Renal pelvis (tissue), 4 donors: ENCODE results near the gene BARX1. TPM values are rescaled to one million over a fixed set of nuclear protein-coding genes. Genes with fewer than 3 reads are reported as not detected.
"Not testable (repeated sequence)": the region's sequence is repeated elsewhere in the genome, so short reads cannot be mapped to it uniquely, and the experiment has no call there.

Experiments used
- DNase-seq: peaks from one replicate; pipeline ENCODE4 v3.0.0-alpha.2; 2013
- polyA plus RNA-seq, 3 donors: library from polyadenylated mRNA; unstranded; fragments of 120-200 nt; gene quantifications; one replicate each; pipeline ENCODE4 v1.2.1, GENCODE V29; 2013; ENCODE audit not compliant: insufficient read length in 3 of 3

BARX1 gene
- polyA plus RNA-seq, 3 donors = 0.40 to 0.86 (median 0.78) TPM

DNA sequence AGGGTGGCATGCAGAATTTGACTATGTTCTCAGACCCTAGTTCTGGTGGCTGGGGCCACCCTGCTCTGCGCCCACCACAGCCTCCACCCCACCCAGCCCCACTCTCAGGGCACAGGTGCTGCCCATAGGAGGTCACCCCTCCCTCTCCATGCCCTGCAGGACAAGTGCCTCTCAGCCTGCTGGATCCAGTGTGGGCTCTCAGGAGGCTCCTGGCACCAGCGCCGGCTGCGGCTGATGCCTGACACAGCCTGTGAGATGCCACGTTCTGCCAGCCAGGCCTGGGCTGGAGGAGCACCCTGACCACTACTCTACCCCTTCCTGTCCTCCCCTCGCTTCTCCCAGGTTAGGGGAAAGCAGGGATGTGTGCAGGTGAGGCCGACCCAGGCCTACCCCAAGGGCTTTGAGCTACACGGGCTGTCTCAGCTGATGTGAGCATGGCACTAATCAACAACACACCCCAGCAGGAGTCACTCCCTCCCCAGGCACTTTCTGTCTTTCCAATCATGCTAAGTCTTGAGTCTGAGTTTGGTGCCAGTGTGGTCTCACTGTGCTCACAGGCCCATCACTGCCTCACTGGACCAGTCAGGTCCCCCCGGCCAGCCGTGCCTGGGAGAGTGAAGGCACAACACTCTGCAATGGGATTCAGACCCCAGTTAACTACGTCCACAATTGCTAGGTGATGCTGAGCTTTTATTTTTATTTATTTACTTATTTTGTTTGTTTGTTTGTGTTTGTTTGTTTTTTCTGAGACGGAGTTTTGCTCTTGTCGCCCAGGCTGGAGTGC, 12.1 kb upstream of the BARX1 start:
- DNase-seq = no peak

DNA sequence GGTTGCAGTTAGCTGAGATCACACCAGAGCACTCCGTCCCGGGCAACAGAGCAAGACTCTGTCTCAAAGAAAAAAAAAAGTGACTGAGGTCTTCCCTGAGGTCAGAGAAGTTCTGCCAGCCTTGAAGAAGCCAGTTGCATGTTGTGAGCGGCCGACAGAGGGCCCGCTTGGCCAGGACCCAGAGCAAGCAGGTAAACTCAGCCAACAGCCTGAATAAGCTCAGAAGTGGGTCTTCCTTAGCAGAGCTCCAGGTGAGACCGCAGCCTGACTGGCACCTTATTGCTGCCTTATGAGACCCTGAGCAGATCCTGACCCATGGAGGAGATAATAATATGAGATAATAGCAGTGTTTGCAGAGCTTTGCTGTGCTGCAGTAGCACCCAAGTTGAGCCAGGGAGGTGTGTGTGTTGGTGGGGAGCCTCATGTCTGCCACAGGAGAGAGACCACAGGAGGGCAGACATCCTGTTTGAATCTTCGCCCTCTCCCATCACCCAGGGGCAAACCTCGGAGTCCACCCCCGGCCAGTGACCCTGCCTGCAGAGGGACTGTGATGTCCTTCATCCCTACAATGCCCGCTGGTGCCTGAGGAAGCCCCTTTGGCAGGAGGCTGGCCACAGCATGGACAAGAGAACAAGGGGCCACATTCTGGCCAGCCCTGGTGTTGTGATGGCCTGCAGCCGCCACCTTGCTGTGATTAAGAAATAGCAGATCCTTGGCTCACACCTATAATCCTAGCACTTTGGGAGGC, 10.8 kb upstream of the BARX1 start:
- no peak for DNase-seq

DNA sequence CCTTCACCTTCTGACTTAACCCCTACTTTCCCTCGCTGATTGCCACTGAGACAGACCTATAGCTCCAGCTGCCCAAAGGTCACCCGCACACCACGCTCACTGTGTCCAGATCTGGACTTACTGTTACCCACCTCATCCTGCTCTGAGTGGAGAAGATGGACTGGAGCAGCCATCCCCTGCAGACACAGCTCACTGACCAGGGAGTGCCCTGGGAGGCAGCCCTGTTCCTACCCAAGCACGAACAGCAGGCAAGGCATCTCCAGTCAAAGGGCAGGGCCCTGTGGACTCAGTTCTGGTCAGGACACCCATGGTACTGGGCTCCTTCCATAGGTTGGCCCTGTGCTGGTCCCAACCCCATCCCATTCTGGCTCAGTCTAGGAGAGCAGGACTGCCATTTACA, 9.5 kb upstream of the BARX1 start:
- no peak for DNase-seq

DNA sequence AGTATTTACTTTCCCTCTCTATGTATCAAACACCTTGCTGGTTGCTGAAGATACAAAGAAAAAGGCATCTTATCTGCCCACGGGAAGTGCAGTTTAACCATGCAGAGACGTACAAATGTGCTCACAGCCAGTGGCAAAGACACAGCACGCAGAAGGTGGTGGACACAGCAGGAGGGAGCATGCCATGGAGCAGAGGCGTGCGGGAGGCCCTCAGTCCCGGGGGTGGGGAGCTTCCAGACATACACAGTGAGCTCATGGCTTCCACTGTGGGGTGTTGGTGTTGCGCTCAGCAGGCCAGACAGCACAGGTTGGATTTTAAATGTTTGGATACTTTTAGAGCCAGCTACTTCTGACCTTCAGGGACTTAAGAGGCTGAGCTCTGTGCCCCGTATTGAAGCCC, 8.8 kb upstream of the BARX1 start:
- DNase-seq = no peak

DNA sequence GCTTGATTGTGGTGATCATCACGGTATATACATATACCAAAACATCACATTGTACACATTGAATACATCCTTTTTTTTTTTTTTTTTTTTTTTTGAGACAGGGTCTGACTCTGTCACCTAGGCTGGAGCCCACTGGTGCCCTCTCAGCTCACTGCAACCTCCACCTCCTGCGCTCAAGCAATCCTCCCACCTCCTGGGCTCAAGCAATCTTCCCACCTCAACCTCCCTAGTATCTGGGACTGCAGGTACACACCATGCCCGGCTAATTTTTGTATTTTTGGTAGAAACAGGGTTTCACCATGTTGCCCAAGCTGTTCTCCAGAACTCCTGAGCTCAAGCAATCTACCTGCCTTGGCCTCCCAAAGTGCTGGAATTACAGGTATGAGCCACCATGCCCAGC, 8.3 kb upstream of the BARX1 start:
- not testable (repeated sequence) for DNase-seq

DNA sequence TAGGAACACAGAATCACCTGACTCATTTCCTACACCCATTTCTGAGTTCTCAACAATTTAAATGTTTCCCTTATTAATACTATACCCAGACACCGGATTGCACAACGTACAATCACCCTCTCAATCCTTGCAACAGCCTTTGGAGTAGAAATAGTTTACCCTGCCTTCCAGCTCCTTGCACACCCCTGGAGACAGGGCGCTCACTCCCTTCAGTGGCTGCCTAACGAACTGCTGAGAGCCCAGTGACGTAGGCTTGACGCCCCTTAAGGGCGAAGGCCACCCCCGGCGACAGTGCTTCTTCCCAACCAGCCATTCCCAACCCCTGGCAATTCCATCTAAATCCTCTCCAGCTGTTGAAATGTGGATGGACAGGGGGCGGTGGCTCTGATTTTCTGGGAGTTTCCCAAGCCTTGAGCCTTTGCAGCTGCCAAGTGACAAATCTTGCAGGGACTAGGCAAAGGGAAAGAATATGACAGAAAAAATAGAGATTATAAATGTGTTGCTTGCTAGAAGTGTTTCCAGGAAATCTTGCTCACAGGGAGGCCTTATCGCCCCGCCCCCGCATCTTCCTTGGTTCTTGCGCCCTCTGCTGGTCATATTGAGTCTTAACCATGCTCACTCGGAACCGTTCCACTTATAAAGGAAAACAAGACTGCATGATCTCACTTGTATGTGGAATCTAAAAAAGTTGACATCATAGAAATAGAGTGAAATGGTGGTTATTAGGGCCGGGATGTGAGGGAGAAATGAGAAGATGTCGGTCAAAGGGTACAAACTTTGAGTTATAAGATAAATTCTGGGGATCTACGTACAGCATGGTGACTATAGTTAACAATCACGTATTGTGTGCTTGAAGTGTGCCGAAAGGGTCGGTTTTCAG, 7.6 kb upstream of the BARX1 start:
- DNase-seq = peak; percentile 90

DNA sequence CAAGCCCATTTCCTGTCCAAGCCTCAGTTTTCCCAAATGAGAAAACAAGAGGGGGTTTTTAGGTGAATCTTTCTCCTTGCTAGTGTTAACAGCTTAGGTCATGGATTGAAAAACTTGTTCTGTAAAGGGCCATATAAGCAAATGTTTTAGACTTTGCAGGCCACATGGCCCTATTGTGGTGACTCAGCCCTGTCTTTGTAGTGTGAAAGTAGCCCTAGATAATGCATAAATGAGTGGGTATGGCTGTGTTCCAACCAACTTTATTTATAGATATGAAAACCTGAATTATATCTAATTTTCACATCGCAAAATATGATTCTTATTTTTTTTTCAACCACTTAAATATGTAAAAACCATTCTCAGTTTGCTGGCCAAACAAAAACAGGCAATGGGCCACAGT, 6.9 kb upstream of the BARX1 start:
- DNase-seq = no peak

DNA sequence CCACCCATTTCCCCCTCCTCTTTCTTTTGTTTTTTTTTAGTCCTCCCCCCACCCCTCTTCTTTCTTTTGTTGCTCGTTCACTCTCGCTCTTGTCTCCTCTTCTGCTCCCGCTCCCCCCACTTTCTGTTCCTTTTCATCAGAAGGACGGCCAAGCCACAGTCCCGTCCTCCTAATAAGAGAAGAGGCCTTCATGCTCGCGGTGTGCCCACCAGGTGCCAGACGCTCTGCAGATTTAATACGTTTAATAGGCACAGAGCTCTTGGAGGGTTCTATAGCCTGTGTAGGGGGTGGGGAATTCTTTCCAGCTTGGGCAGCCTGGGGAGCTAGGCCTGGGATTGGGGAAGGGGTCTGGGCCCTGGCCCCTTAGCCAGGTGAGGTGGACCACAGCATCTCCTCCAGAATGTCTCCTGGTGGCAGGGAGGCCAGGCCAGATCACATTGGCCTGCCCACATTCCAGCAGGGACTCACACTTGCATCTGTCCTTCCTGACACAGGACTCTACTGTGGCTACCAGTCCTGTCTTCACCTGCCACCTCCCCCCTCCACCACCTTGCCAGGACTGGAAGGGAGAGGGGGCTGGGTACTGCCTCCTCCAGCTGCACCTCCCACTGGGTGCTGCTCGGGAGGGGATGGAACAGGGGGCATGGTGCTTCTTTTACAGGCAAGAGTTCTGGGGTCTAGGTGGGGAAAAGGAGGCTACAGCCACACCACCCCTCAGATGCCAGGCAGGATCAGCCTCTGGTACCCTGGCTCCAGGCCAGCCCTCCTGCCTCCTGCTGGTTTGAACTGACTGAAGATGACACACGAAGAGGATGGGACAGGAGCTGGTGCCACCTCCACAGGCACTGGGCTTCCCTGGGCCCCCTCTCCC, 6.1 kb upstream of the BARX1 start:
- DNase-seq = no peak

DNA sequence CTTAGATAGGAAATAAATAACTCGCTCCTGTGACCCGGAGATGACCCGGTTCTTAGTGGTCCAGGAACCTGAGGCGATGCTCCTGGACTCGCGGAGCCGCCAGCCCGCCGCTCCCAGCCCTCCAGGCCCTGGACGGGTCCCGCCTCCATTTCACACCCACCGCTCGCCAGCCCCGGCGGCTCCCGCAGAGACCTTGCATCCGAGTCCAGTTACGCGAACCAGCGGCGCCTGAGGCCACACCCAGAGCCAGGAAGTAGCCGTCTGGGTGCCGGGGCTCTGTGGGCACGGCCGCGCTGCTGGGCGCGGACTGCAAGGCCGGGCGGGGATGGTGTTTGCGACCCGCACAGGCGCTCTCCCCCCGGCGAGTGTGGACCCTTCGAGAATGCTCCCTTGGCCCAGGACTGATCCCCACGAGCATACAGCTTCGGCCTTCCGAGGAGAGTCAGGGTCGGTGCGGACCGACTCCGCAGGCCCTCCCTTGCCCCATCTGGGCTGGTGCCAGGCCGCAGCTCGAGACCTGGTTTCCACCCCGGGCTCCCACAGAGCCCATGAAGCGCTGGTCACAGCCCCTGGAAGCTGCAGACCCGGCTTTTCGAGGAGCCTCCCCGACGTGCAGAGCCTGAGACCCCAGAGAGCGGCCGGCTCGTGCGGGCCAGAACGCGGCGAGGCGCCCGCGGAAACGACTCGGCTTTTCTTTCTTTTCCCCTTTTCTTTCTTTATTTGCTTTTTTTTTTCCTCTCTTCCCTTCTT, 5.2 kb upstream of the BARX1 start:
- DNase-seq = no peak

DNA sequence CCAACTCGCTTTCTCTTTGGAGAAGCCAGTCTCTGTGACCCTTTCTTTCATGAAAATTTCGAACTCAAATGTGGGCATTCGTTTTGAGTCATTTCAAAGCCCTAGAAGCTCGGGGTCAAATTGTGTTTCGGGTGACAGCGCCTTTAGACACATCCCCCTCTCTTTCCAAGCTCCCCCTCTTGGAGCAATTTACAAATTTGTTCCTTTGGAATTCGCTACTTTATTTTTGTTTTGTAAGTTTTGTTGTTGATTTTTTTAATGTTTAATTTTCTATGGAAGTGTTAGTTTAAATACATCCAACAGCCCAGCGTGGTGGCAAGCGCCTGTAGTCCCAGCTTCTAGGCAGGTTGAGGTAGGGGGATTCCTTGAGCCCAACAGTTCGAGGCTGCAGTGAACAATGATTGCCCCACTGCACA, 4.6 kb upstream of the BARX1 start:
- no peak for DNase-seq

DNA sequence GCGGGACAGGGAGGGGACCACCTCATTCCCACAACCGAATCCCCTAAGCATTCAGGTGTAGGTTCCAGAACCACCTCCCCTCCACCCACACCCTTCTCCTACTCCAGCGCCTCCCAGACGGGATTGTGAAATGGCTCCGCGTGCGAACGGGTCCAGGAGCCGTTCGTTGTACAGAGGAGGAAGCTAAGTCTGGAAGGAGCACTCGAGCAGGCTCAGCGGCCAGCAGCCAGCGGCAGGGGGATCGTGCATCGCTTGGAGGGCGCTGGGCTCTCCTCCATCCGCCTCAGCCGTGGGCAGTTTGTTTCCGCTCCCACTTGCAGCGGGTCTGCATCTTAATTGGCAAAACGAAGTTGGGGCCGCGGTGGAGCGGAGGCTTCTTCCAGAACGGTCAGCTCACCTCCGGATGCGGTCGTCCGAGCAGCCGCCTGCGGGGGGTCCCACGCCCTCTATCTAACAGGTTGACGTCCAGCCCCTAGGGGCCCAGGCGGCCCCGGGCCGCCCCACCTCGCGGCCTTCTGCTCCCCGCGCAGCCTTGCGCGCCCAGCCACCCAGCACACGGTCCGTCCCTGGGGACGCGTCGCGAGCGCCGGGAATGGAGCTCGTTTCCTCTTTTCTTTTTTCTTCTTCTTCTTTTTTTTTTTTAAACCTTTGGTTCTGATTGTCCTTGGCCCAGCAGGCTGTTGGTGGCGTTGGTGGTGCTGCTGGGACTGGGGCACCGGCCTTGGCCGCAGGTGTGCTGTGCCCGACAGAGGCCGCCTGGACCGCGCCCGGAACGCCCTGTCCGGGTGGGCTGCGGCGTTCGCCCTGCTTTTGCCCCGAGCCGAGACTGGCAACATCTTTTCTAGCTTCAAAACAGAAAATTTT, 3.9 kb upstream of the BARX1 start:
- no peak for DNase-seq

DNA sequence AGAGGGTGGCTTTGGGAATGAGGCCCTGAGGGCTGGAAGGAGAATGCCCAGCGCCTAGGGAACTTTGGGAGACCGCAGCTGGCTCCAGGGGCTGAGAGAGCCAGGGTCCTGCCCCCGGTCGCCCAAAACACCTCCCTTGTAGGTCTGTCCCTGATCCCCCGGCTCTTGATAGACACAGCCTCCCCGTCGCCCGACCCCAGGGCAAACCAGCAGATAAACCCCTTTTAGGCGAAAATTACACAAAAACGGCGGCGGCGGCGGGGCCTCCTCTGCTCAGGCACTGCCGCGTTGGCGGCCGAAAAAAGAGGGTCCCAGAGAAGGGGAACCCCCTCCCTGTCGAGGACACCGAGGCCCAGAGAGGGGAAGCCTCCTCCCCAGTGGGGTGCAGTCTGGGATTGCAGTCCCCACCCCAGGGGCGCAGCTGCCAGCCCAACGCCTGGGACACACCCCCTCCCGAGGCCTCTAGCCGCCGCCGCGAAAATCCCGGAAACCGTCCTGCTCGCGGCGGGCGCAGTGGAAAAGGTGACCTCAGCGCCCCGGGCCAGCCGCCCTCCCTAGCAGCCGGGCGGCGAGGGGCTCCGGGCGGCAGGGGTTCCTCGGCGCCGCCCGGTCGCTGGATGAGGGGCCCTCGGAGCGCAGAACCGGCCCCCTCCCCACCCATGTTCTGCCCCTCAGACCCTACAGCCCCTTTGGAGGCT, 3.1 kb upstream of the BARX1 start:
- DNase-seq = no peak

DNA sequence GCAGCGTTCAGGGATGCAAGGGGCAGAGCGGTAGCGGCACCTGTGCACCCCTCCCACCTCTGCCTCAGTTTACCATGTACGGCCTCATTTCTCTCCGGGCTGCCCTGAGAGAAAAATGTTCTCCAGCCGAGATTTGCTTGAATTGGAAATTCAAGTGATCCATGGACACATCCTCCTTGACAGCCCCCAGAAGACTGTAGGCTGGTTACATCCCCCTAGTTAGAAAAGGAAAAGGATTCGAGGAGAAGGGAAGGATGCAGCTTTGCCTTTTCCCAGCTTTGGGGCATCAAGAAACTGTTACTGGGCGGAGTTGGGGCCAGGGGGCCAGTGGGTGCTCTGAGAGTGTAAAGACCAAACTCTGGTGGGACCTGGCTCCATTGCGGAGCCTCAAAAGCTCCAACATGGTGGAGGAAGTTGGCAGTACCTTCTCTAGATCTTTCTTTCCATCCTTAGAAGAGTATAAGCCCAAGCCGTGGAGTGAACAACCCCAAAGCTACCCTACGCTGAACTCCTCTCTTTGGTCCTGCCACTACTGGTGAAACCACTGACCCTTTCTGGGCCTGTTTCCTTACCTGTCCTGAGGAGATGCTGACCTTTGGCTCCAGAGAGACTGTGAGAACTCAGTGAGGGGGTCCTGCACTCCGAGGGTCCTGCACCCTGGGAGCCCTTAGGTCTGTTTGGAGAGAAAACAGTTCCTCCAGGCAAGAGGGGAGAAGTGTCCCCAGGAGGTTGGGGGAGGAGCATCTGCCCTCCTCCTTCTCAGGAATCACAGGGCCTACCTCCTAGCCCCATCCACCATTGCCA, 1.0 kb upstream of the BARX1 start:
- no peak for DNase-seq

DNA sequence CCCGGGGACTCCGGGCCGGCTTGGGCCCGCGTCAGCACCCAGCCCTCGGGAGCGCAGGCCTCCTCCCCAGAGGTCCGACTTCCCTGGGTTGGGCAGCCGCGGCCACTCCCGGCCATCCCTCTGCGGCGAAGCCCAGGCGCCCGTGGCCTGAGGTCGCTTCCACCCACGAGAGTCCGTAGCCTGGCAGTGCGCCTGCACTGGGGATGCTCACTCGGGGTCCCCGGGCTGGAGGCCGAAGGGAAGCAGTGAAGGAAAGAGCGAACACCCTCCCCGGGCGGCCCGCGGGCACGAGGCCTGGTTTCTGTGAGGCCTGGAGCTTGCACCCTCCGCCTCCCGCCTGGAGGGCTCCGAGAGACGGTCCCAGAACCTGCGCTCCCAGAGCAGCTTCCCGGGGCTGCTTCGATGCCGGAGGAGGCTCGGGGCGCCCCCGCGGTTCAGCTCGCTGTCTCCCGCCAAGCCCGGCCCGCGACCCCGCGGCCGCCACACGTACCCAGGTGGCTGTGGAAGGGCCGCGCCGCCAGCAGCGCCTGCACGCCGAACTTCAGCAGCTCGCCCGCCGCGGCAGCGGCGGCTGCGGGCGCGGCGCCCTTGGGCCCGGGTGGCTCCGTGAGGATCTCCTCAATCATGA, 607 bp downstream of the BARX1 start:
- DNase-seq = no peak

DNA sequence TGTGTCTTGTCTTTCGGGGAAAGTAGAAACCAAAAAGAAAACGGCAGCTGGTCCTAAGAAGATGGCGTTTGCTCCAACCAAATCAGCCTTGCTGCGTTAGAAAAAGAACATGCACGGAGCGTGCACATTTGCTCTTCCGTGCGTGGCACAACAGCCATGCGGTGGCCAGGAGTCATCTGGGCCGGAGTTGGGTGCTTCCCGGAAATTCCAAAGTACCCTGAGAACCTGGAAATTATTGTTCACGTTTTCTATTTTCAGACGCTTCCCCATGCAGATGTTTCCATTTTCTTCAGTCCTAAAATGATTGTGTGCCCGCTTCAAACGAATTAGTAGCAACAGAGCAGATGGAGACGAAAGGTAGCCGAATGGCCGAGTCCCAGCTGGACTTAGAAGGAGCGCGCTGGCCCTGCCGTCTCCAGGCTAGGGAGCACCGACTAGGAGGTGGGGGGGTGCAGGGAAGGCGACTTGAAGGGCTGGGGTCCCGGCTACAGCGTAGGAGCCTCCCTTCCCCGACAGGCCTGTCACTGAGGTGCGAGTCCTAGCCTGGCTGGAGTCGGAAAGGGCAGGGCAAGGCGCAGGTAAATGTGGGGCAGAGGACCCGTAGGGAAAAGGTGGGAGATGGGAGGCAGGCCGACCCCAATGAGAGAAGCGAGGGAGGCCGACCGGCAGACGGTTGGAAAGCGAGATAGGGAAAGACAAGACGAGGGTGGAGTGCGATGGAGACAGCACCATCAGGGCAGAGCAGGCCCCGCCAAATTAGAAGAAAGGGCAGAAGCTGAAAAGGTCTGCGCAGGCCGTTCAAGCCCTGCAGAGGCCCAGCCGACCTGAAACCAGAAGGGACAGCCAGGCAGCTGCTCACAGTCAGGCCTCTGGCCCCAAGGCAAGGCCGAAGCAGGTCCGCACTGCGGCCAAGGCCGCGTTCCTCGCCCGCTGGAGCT, 1.4 kb downstream of the BARX1 start:
- DNase-seq = no peak

DNA sequence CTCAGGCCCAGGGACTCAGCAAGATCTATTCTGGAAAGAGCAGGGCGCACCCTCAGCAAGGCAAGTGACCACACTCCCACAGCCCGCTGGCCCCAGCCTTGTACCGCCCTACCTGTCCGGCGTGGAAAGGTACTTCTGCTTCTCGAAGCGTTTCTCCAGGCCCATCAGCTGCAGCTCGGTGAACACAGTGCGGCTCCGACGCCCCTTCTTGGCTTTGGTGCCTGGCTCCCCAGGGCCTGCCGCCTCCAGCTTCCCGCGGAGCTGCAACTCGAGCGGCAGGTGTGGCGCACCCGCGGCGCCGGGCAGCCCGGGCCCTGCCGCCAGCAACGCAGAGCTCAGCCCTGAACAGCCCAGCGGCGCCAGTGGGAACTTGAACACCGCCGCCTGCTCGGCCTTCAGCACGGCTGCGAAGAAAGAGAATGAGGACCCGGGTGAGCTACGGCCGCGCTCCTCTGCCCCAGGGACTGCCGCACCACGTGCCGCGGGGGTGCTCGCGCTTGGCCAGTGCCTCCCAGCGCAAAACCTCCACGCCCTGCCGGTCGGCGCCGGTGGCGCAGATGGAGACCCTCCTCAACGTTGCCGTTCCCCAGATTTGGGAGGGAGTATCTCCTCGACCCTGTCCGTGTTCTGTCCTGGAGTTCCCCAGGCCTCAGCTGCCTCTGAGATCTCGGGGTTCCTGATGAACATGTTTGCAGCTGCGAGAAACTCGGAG, 2.2 kb downstream of the BARX1 start:
- no peak for DNase-seq
